Keratinocyte (primary cell): ENCODE data around the gene LHFPL4. TPM values are rescaled to one million over a fixed set of nuclear protein-coding genes. Genes with fewer than 3 reads are reported as not detected.
A peak's percentile ranks its signal among the peaks of the same experiment; 100 is the strongest.
"Not testable (repeated sequence)": the region's sequence is repeated elsewhere in the genome, so short reads cannot be mapped to it uniquely, and the experiment has no call there.

Source experiments
- DNase-seq: peaks from one replicate; pipeline ENCODE4 v3.0.0-alpha.2; 2011; ENCODE audit warnings: low read depth, missing footprints, low spot score
- FAIRE-seq: peaks from 2 replicates; lab custom pipeline; 2011; peaks lifted over from hg19 to GRCh38; lab: Jason Lieb, UNC
- H2AFZ ChIP-seq: 2 replicates; pipeline ENCODE4 v1.6.0; 2012; ENCODE audit warnings: low read length, control low read depth, inconsistent platforms; ENCODE audit not compliant: control insufficient read depth
- H3K27ac ChIP-seq: 2 replicates; pipeline ENCODE4 v1.5.1; 2011; ENCODE audit warnings: low read length; ENCODE audit not compliant: control insufficient read depth, insufficient read depth
- H3K27me3 ChIP-seq: 3 replicates; pipeline ENCODE4 v1.6.0; 2011; ENCODE audit warnings: low read length; ENCODE audit not compliant: control insufficient read depth, insufficient read depth; ENCODE audit errors: extremely low read depth
- H3K36me3 ChIP-seq, 2 experiments: 2 replicates in 1 of 2; 3 replicates in 1 of 2; pipeline ENCODE4 v1.5.1; 2011; ENCODE audit warnings: low read length in 2 of 2, mild to moderate bottlenecking in 1 of 2; ENCODE audit not compliant: control insufficient read depth in 2 of 2, insufficient read depth in 2 of 2; ENCODE audit errors: extremely low read depth in 1 of 2
- H3K4me1 ChIP-seq: 3 replicates; pipeline ENCODE4 v1.5.1; 2011; ENCODE audit warnings: low read length; ENCODE audit not compliant: control insufficient read depth, insufficient read depth; ENCODE audit errors: extremely low read depth
- H3K4me2 ChIP-seq: 3 replicates; pipeline ENCODE4 v1.6.0; 2011; ENCODE audit warnings: low read depth, low read length; ENCODE audit not compliant: control insufficient read depth, insufficient read depth; ENCODE audit errors: extremely low read depth
- H3K4me3 ChIP-seq, 3 experiments: fragments of 200-600 bp in 1 of 3; sonication (generic) in 1 of 3; 2 replicates in 2 of 3; 3 replicates in 1 of 3; pipeline ENCODE4 v1.5.1; 2011 to 2016; ENCODE audit warnings: low read length in 3 of 3, mild to moderate bottlenecking in 3 of 3, control low read depth in 2 of 3, inconsistent platforms in 1 of 3, low read depth in 1 of 3, mixed read lengths in 1 of 3, mixed run types in 1 of 3, moderate library complexity in 1 of 3; ENCODE audit not compliant: control insufficient read depth in 2 of 3, insufficient read depth in 2 of 3; ENCODE audit errors: extremely low read depth in 1 of 3
- H3K79me2 ChIP-seq: 2 replicates; pipeline ENCODE4 v1.6.0; 2012; ENCODE audit warnings: low read length; ENCODE audit not compliant: control insufficient read depth, insufficient read depth
- H3K9ac ChIP-seq: 3 replicates; pipeline ENCODE4 v1.6.0; 2011; ENCODE audit warnings: low read length; ENCODE audit not compliant: control insufficient read depth, insufficient read depth; ENCODE audit errors: extremely low read depth
- H3K9me1 ChIP-seq: 3 replicates; pipeline ENCODE4 v1.6.0; 2011; ENCODE audit warnings: low read length; ENCODE audit not compliant: control insufficient read depth, insufficient read depth; ENCODE audit errors: extremely low read depth
- H3K9me3 ChIP-seq: 2 replicates; pipeline ENCODE4 v1.5.1; 2012; ENCODE audit warnings: low read depth, low read length; ENCODE audit not compliant: control insufficient read depth
- H4K20me1 ChIP-seq: 3 replicates; pipeline ENCODE4 v1.6.0; 2011; ENCODE audit warnings: low read length; ENCODE audit not compliant: control insufficient read depth, insufficient read depth; ENCODE audit errors: extremely low read depth
- EZH2 ChIP-seq: IDR thresholded peaks from one replicate; pipeline ENCODE4 v1.6.1; 2012; ENCODE audit warnings: inconsistent platforms, mild to moderate bottlenecking, low read length, moderate library complexity
- dilution Hi-C: fragments of 300-500 bp; cut with MboI; formaldehyde crosslinking; loops from one replicate; pipeline ENCODE4 v1.7.0; 2020; ENCODE audit warnings: low sequenced_read_pairs; ENCODE audit not compliant: extremely low pct_ligation_motif_present
- polyA plus RNA-seq, 5 experiments: library from polyadenylated mRNA; depleted of rRNA in 3 of 5; stranded (reverse) in 3 of 5; stranded (forward) in 1 of 5; unstranded in 1 of 5; fragments of >200 nt; gene quantifications; 1 replicate in 1 of 5; 2 replicates in 3 of 5; 3 replicates in 1 of 5; pipeline versions ENCODE4 v1.2.1 to v1.2.3, GENCODE V29; 2011 to 2012; ENCODE audit warnings: missing spikeins in 2 of 5, low read depth in 1 of 5, low replicate concordance in 1 of 5
- TF ChIP-seq, protein P1 (sequence below), 3 experiments: IDR thresholded peaks in 1 of 3; conservative IDR thresholded peaks in 1 of 3; optimal IDR thresholded peaks in 1 of 3; 2 replicates in 2 of 3; 3 replicates in 1 of 3; pipeline versions ENCODE3 to v1.5.1; 2011; ENCODE audit warnings: low read length in 3 of 3, mild to moderate bottlenecking in 3 of 3, moderate library complexity in 2 of 3, control low read depth in 1 of 3, inconsistent platforms in 1 of 3; ENCODE audit not compliant: insufficient read depth in 2 of 3; ENCODE audit errors: extremely low read depth in 1 of 3

LHFPL4 gene
- polyA plus RNA-seq, 1 donor (not counting 4 experiments of a cell fraction or from before 2014, with no cell fraction given), result not detected

DNA sequence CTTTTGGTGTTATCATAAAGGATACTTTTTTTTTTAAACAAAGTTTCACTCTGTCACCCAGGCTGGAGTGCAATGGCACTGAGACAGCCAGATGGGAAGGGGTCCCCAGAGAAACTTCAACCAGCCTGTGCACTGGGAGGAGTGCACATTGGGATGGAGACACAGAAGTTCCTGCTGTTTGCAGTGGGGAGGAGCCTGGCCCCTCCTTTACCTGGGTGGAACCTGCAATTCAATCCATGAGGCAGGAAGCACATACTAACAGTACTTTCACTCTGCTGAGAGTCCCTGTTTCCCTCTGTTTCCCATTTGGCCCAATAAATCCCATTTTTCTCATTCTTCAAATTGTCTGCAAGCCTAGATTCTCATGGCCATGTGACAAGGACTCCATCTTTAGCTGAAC, 42.3 kb upstream of the LHFPL4 start:
- H4K20me1 ChIP-seq, result no peaks in the 10 kb centered on the region
- peaks cover 2% of the 10 kb centered on the region for H3K4me1 ChIP-seq
- no peak for FAIRE-seq
- H3K4me2 ChIP-seq, result no peak overlapping the region
- H3K9me3 ChIP-seq, result no peaks in the 10 kb centered on the region
- H2AFZ ChIP-seq, result peak overlapping the region; percentile 8
- H3K4me3 ChIP-seq, result no peak overlapping the region
- TF ChIP-seq, protein P1, sequence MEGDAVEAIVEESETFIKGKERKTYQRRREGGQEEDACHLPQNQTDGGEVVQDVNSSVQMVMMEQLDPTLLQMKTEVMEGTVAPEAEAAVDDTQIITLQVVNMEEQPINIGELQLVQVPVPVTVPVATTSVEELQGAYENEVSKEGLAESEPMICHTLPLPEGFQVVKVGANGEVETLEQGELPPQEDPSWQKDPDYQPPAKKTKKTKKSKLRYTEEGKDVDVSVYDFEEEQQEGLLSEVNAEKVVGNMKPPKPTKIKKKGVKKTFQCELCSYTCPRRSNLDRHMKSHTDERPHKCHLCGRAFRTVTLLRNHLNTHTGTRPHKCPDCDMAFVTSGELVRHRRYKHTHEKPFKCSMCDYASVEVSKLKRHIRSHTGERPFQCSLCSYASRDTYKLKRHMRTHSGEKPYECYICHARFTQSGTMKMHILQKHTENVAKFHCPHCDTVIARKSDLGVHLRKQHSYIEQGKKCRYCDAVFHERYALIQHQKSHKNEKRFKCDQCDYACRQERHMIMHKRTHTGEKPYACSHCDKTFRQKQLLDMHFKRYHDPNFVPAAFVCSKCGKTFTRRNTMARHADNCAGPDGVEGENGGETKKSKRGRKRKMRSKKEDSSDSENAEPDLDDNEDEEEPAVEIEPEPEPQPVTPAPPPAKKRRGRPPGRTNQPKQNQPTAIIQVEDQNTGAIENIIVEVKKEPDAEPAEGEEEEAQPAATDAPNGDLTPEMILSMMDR (optimal IDR thresholded peaks at IDR 0.05 in 1 of 3, IDR thresholded peaks at IDR 0.05 in 1 of 3, conservative IDR thresholded peaks at IDR 0.05 in 1 of 3; ENCODE audit: extremely low read depth in 1 of 3, insufficient read depth in 2 of 3, low read length in 3 of 3), result no peak
- no peak for TF ChIP-seq EZH2
- H3K27me3 ChIP-seq, result peaks cover 3% of the 10 kb centered on the region
- DNase-seq, result no peak
- no peaks in the 10 kb centered on the region for H3K36me3 ChIP-seq
- H3K9me1 ChIP-seq, result no peaks in the 10 kb centered on the region
- no peaks in the 10 kb centered on the region for H3K79me2 ChIP-seq
- H3K27ac ChIP-seq, result no peak overlapping the region
- no peak overlapping the region for H3K9ac ChIP-seq
- dilution Hi-C loops, result no loop called here

DNA sequence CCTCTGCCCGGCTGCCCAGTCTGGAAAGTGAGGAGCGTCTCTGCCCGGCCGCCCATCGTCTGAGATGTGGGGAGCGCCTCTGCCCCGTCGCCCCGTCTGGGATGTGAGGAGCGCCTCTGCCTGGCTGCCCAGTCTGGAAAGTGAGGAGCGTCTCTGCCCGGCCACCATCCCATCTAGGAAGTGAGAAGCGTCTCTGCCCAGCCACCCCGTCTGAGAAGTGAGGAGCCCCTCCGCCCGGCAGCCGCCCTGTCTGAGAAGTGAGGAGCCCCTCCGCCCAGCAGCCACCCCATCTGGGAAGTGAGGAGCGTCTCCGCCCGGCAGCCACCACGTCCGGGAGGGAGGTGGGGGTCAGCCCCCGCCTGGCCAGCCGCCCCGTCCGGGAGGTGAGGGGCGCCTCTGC, 38.2 kb upstream of the LHFPL4 start:
- FAIRE-seq, H3K36me3 ChIP-seq: not testable (repeated sequence)

DNA sequence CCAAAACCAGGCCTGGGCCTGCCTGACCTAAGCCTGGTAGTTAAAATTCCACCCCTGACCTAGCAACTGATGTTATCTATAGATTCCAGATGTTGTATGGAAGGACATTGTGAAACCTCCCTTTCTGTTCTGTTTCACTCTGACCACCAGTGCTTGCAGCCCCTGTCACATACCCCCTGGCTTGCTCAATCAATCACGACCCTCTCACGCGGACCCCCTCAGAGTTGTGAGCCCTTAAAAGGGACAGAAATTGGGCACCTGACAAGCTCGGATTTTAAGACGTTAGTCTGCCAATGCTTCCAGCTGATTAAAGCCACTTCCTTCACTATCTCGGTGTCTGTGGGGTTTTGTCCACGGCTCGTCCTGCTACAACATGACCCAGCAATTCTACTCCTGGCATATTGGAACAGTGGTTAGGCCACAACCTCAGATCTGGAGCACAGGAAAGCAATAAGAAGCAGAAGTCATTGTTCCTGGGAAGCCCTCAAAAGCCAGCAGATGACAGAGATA, 36.7 kb upstream of the LHFPL4 start:
- dilution Hi-C loops, result no loop called here
- no peaks in the 10 kb centered on the region for H3K36me3 ChIP-seq
- no peak overlapping the region for H3K27ac ChIP-seq
- H2AFZ ChIP-seq, result no peak overlapping the region
- no peaks in the 10 kb centered on the region for H3K9me3 ChIP-seq
- H3K9ac ChIP-seq, result no peak overlapping the region
- H3K4me3 ChIP-seq, result no peak overlapping the region
- TF ChIP-seq, protein P1 (optimal IDR thresholded peaks at IDR 0.05 in 1 of 3, IDR thresholded peaks at IDR 0.05 in 1 of 3, conservative IDR thresholded peaks at IDR 0.05 in 1 of 3; ENCODE audit: extremely low read depth in 1 of 3, insufficient read depth in 2 of 3, low read length in 3 of 3), result no peak
- TF ChIP-seq EZH2, result no peak
- no peak overlapping the region for H3K4me2 ChIP-seq
- H3K27me3 ChIP-seq, result no peaks in the 10 kb centered on the region
- no peak for DNase-seq
- H3K4me1 ChIP-seq, result no peaks in the 10 kb centered on the region
- FAIRE-seq, result no peak
- H3K9me1 ChIP-seq, result no peaks in the 10 kb centered on the region
- no peaks in the 10 kb centered on the region for H3K79me2 ChIP-seq
- H4K20me1 ChIP-seq, result no peaks in the 10 kb centered on the region

More for the DNA sequence above, 38.2 kb upstream of the LHFPL4 start:
- H3K27me3 ChIP-seq, H3K4me2 ChIP-seq, H4K20me1 ChIP-seq, H3K9me3 ChIP-seq, H3K4me1 ChIP-seq, dilution Hi-C loops, H3K4me3 ChIP-seq, H3K79me2 ChIP-seq, H3K27ac ChIP-seq, DNase-seq, H3K9ac ChIP-seq, H2AFZ ChIP-seq, H3K9me1 ChIP-seq: not testable (repeated sequence)
